SKM-1 (cell line): ENCODE measurements around the gene CEACAM20.
"Not testable (repeated sequence)": the region's sequence is repeated elsewhere in the genome, so short reads cannot be mapped to it uniquely, and the experiment has no call there.

Experiments
- DNase-seq: peaks from one replicate; lab custom pipeline; 2025; ENCODE audit not compliant: unreplicated experiment; lab: John Stamatoyannopoulos, UW

CEACAM20 gene

DNA sequence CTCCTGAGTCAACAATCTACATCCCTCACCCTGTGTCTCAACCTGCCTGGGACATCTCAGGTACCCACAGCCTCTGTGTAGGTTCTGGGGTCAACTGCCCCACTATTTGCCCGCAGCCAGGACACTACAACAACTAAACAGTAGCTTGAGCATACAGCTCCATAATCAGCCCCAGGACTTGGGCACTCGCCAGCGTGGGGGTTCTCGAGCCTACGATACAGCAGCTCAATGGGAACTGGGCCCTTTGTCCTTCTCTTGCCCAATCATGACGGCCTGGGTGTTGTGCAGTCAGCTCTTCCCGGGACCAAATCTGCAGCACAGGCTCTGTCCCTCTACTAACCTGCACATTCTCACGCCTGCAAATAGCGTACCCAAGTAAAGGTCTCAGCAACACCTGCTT, 30.5 kb downstream of the CEACAM20 start:
- no peak for DNase-seq

- no peak for DNase-seq
Measured at GRCh38 chr19:44496711-44497110, 32.8 kb downstream of the CEACAM20 start.

DNA sequence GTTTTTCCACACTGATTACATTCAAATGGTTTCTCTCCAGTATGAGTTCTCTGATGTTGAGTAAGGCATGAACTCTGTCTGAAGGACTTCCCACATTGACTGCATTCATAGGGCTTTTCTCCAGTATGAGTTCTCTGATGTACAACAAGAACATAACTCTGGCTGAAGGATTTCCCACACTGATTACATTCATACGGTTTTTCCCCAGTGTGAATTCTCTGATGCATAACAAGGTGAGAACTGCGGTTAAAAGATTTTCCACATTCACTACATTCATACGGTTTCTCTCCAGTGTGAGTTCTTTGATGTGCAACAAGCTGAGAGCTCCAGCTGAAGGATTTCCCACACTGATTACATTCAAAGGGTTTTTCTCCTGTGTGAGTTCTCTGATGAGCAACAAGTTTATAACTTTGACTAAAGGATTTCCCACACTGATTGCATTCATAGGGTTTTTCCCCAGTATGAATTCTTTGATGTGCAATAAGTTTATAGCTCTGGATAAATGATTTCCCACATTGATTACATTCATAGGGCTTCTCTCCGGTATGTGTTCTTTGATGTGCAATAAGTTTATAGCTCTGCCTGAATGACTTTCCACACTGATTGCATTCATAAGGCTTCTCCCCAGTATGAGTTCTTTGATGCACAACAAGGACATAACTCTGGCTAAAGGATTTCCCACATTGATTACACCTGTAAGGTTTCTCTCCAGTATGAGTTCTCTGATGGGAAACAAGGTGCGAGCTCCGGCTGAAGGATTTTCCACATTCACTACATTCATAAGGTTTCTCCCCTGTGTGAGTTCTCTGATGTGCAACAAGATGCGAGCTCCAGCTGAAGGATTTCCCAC, 52.7 kb downstream of the CEACAM20 start:
- DNase-seq: no peak

- DNase-seq: not testable (repeated sequence)
Measured at GRCh38 chr19:44468730-44469129, 60.7 kb downstream of the CEACAM20 start.

- DNase-seq: not testable (repeated sequence)
Measured at GRCh38 chr19:44462600-44463286, 66.7 kb downstream of the CEACAM20 start.
